ENCODE measurements around the gene CMTR1.

Gene CMTR1

GRCh38 chr6:37479266-37479854 is 46.3 kb downstream of the CMTR1 start:
- no peak overlapping the region for H3K27ac ChIP-seq
- no peak for TF ChIP-seq ZFX (IDR thresholded peaks at IDR 0.05; ENCODE audit: borderline replicate concordance)
- no peak for TF ChIP-seq CTCF (IDR thresholded peaks at IDR 0.05)

GRCh38 chr6:37480118-37480736 is 47.2 kb downstream of the CMTR1 start:
- TF ChIP-seq CTCF (IDR thresholded peaks at IDR 0.05) (no peak), ZFX (IDR thresholded peaks at IDR 0.05; ENCODE audit: borderline replicate concordance) (no peak)
- no peak overlapping the region; the same call in 1 of the 2 replicates for H3K27ac ChIP-seq

- no peak for TF ChIP-seq CTCF (IDR thresholded peaks at IDR 0.05)
- no peak overlapping the region; the same call in 1 of the 2 replicates for H3K27ac ChIP-seq
These were observed 48.0 kb downstream of the CMTR1 start for GRCh38 chr6:37480951-37481534.

- TF ChIP-seq ZFX (IDR thresholded peaks at IDR 0.05; ENCODE audit: borderline replicate concordance) (no peak), CTCF (IDR thresholded peaks at IDR 0.05) (no peak)
These were observed 48.9 kb downstream of the CMTR1 start for GRCh38 chr6:37481711-37482605.

GRCh38 chr6:37482606-37483251 is 49.7 kb downstream of the CMTR1 start:
- no peak overlapping the region for H3K27ac ChIP-seq
- TF ChIP-seq CTCF (IDR thresholded peaks at IDR 0.05) (no peak), ZFX (IDR thresholded peaks at IDR 0.05; ENCODE audit: borderline replicate concordance) (no peak)

More at GRCh38 chr6:37481711-37482605, 48.9 kb downstream of the CMTR1 start:
- no peak overlapping the region for H3K27ac ChIP-seq

GRCh38 chr6:37483252-37483901 is 50.4 kb downstream of the CMTR1 start:
- H3K27ac ChIP-seq: no peak overlapping the region
- TF ChIP-seq CTCF (IDR thresholded peaks at IDR 0.05) (no peak), ZFX (IDR thresholded peaks at IDR 0.05; ENCODE audit: borderline replicate concordance) (no peak)

Measured in 22Rv1 (cell line).